HG03103 (cell line): ENCODE measurements around the gene CLRN2.
"Not testable (repeated sequence)": the region's sequence is repeated elsewhere in the genome, so short reads cannot be mapped to it uniquely, and the experiment has no call there.

Source experiments
- ATAC-seq: cut with Tn5 transposase; IDR thresholded peaks from one replicate; pipeline ENCODE4 v1.9.1; 2021; ENCODE audit warnings: low read depth; ENCODE audit not compliant: unreplicated experiment

The CLRN2 gene

DNA sequence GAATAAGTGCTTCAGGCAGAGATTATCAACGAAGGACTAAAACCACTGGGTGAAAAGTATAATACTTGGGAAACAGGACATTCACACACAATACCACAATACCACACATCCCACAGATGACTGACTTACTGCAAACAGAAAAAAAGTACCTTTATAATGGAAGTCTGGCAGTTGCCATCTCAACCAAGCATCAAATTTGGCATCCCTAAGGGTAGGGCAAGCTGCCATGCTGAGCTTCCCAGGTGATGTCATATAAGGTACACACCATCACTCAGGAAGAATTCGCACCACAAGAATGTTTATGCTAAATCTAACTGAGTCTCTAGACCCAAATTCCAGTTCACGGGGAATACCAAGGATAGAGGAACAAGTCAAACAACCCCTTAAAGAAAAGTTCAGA, 12.2 kb upstream of the CLRN2 start:
- no peak for ATAC-seq

DNA sequence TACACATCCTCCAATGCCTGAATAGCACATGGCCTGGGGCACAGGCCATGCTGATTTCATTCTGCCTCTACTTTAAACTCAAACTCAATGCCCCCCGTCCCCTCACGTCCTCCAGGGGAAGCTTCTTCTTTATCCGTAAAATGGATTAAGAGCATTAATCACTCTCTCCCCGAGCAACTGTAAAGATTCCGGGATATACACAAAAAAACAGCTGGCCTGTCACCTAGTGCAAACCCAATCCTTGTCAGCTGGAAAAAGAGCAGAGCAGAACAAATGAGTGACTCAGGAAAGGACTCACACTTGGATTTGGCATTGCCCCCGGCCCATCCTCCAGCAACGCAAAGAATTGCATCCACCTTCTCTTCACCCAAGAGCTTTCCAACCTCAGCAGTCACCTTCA, 10.9 kb upstream of the CLRN2 start:
- no peak for ATAC-seq

DNA sequence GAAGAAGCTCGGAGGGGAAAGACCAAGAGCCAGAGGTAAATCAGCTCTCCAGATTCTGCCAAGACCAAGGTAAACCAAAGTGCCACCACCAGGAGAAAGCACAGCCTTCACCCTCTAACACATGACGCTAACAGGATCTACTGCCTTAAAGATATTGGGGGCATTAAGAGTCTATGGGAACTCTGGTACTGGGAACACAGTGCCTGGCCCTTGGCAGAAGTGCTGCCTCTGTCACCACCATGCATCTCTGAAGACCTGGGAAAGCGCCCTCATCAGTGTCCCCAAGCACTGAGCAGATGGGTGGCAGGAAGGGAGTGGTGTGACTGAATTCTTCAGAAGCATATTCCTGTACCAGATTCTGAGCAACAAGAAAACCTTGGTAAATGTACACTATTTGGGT, 4.4 kb upstream of the CLRN2 start:
- ATAC-seq, result no peak

DNA sequence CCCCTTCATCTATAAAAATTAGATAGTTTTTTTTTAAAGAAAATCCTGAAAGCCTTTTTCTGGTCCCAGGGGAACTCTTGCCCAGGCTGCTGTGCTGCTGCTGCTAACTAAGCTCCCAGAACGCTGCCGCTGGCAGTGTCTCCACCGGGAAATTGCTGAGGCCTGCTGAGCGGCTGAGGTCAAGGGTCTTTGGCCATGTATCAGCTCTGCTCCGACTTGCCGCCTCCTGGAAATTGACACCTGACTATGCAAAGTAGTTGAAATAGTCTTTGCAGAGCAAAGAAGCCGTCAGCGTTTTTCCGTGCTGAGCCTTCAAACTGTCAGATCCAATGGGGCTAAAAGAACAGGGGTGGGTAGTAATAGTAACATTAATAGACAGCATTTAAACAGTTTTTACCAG, 3.9 kb upstream of the CLRN2 start:
- ATAC-seq, result no peak

DNA sequence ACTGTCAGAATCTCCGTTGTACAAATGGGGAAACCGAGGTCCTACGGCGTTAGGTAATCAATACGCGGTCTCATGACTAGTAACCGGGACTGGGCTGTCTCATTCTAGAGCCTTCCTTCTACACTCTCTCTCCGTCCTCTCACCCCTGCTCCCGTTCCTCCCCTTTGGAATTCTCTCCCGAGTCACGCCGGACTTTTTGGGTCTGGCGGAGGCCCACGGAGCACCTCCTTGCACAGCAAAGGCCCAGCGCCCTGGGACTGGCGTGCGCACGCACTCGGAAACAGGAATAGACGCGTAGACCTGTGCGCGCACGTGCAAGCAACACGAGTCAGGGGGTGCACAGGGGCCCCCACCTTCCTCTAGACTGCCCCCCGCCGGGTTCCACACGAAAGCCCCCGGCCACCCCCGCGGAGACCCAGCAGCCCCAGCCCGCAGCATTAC, 3.4 kb upstream of the CLRN2 start:
- ATAC-seq, result peak; percentile 49

DNA sequence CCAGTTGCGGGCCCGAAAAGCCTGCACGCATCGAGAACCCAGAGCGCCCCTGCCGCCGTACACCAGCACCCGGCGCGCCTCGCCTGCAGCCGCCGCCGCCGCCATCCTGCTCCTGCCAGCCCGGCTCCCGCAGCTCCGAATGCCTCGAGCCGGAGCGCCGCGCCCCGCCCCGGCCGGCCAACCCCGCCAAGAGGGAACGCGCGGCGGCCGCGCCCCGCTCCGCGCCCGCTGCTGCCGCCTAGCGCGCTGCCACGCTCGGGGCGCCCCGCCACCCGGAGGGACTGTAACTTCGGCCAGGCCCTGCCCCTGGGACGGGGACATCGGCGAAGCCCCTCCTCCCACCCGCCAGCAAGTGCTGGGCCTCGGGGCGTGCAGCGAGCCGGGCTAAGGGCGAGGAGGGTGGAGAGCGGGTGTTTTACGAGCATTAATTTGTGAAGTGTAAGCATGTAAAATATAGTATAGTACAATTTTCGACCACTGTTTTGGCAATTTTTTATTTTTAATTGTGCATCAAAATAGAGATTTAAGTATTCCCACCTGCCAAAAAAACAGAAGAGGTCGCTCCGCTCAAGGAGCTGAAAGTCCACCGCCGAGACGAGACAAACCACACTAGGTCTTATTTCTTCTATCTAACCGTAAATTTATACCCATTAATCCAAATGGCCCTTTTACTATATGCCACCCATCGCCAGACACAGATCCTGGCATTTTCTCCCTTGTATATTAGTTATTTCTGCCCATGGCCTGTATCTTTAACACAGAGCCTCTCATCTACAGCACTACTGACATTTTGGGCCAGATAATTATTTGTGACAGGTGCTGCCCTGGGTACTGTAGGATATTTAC, 2.8 kb upstream of the CLRN2 start, which contains the start of gene QDPR:
Gene QDPR (minus strand): TSS at position 141 of the 846 bp plus-strand sequence. CDS start 36 bp downstream, at position 105.
- ATAC-seq, result peak; percentile 93

DNA sequence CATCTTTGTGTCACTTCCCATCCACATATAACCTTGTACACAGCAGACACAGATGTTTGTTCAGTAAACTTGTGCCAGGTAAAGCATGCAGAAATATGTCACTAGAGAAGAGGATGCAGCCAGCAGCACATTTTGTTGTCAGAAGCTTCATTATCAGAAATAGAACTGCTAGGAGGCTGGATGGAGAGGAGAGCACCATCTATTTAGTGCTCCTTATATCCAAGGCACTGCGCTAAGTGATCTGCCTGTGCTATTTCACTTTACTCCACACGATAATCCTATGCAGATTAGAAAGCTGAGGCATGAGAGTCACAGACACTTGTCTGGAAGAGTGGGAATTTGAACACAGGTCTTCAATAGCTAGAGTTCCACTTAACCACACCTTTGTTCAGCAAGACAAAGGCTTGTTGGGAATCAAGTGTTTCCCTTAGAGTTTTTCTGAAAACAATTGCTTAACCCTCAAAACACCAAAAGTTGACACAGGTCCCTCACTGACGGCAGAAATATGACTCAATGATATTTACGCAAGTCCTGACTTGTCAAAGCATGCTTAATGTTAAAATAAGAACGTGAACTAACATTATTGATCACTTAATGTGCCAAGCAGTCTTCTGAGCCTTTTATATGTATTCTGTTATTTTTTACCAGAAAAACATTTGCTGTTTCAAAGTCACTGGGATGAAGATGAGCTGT, 1.8 kb upstream of the CLRN2 start:
- no peak for ATAC-seq

DNA sequence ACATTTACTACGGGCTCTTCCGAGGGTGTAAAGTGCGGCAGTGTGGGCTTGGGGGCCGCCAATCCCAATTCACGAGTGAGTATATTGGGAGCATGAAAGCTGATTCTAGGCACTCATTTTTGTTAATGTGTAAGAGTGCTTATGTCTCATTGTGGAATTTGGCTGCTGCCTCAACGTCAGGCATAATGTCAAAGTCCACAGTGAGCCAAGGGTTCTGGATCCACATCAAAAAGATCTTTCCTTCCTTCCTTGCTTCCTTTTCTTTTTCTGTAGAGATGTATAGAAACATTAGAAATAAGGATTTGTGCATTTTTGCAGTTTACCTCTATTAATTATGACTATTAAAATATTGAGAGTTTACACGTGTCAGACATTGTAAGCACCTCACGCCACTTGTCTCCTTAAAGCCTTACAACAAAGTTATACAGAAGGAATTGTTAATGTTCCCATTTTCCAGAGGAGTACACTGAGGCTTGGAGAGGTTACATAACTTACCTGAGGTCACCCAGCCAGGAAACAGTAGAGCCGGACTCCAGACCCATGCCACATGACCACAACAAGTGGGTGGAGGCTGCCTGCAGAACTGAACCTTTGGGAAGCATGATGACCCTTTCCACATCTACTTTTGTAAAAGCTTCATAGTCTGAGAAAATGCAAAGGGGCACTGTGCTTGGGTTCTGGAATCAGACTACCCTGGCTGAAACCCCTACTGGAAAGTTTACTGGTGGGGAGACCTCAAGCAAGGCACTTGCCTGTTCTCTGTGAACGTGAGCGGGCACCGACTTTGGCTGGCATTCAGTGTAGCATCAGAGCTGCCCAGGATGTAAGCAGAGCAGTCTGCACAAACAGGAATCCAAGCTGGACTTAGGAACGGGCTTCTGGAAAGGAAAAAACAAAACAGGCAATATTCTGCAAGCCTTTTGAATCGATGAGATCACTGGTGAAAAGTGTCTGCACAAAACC, 761 bp downstream of the CLRN2 start:
- ATAC-seq, result no peak

DNA sequence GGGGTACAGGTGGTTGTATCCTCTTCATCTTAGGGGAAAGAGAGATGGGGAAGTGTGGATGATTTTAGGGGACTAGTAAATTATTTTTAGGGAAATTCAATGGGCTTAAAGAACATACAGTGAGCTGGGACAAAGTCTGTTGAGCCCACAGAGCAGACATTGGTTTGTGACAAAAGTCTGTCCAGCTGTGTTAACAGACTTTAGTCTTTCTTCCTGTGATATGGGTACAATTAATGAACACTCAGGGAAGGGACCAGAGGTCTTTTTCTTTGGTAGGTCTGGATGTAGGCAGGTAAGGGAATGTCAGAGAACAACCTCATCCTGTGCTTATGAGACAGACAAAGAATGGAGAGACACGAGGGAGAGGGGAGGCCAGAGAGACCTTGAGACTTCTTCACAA, 2.0 kb downstream of the CLRN2 start:
- no peak for ATAC-seq

DNA sequence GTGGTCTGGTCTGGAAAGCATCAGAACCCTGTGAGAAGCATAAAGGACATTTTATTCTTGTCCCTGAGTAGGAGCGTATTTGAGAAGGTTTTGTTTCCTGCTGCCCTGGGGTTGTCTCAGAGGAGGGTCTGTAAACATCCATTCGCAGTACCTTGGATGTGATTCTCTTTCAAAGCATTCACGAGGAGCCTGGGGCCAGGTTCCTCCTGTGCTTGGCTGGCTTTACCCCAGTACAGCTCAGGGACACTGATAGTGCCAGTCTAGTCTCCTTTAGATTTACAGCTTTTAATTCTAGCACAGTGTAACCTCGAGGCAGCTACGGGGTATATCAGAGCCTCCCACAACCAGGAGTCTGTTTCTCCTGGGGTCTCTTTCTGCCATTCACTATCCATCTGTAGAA, 2.7 kb downstream of the CLRN2 start:
- ATAC-seq, result no peak

DNA sequence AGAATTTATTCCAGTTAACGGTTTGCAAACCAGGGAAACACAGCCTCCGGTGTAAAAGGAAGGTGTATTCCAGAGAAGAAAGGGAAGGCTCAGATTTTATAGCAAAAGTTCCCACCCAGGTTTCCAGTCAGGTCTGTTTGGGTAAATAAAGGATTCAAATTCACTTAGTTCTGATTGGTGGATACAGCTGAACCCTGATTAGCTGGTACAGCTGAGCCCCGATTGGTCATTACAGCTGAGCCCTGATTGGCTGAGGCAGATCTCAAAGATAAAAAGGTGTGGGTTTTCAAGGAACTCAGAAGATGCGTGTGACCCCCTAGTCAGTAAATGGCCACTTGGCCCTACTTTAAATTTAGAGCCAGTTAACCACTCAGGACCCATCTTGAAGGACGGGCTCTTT, 6.6 kb downstream of the CLRN2 start:
- ATAC-seq, result no peak

DNA sequence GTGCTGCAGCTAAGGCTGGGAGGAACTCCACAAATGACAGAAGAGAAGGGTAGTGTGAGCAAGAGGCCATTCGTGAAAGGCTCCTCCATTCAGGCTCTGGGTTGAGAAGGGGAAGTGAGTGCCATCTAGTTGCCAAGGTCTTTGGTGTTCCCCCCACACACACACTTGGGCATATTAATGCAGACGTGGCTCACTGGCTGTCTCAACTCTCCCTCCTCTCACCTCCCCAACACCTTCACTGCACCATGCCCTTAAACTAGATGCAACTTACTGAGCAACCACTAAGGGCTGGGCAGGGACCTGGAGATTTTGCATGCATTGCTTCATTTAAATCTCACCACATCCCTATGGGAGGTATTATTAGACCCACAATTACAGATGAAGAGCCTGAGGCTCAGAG, 8.7 kb downstream of the CLRN2 start:
- ATAC-seq, result no peak

DNA sequence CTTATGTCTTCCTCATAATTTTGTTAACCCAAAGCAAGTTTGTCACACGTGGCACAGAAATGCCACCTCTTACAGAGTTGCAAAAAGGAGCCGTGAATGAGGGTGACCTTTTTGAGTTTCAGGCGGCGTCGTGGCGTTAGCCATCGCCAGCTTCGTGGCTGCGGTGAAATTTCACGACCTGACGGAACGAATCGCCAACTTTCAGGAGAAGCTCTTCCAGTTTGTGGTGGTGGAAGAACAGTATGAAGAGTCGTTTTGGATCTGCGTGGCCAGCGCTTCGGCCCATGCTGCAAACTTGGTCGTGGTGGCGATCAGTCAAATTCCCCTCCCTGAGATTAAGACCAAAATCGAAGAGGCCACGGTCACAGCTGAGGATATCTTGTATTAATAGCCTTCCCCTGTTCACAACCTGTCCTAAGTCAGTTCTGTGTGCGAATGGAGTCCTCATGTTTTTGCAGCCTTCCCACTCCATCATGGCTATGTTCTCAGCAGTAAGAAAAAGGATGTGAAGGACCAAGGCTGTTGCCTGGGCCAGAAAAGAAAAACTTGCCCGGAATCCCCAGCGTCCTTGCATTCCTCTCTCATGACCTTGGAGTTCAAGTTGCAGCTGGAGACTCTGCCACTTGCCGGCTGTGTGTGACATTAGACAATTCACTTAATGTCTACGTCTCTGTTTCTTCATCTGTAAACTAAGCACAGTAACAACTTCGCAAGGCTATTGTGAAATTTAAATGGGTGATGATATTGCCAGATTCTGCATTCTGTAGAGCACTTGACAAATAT, 11.9 kb downstream of the CLRN2 start:
- no peak for ATAC-seq

DNA sequence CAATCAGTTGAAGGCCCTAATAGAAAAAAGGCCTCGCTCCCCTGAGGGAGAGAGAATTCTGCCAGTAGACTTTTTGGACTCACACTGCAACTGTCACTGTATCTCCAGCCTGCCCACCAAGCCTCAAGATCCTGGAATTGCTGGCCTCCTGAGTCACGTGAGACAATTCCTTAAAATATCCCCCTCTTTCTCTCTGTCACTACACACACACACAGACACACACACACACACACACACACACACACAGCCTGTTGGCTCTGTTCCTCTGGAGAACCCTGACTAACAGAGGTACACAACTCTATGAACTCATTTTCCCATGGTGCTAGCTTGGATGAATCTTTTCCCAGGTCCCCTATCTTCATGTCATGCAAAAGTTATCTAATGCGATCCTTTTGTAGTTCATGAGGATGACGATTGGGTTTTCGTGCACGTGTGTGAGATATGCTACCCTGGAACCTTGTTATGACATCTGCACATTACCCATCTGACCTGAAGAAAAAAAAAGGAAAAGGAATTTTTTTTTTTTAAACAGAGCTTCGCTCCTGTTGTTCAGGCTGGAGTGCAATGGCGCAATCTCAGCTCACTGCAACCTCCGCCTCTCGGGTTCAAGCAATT, 13.7 kb downstream of the CLRN2 start:
- no peak for ATAC-seq

DNA sequence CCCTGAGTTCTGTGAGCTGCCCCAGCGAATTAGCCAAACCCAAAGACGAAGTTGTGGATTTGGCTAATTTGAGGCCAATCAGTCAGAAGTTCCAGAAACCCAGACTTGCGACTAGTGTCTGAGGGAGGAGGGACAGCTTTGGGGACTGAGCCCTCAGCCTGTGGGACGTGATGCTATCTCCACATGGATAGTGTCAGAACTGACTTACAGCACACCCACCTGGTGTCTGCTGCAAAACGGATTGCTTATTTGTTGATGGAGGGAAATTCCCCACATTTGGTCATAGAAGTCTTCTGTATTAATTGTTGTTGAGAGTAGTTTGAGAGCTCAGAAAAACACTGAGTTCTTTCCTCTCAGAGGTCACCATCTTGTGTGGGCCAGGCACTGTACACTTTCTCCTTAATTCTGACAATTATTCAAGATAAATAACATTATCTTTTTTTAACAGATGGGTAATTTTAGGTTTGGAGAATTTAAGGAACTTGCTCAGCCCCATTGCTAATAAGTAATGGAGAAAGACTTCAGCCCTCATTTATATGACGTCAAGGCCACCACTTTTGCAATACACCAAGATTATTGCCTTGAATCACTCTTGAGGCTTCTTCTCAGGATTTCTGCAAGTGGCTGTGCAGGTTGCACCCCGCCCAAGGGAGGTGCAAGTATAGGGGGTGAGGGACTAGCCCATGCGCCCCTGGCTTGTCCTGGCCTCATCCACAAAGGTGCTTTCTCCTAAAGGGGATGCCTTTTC, 16.7 kb downstream of the CLRN2 start:
- ATAC-seq, result no peak

DNA sequence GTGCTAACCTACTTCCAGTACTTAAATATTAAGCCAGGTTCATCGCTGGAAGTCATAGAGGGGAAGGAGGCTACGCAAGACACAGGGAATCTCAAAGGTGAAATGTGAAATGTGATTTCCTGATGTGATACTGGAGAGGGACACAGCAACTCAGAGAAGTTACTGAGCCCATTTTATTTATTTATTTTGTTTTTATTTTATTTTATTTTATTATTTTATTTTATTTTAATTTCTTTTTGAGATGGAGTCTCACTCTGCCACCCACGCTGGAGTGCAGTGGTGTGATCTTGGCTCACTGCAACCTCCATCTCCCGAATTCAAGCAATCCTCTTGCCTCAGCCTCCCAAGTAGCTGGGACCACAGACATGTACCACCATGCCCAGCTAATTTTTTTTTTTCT, 19.7 kb downstream of the CLRN2 start:
- no peak for ATAC-seq

DNA sequence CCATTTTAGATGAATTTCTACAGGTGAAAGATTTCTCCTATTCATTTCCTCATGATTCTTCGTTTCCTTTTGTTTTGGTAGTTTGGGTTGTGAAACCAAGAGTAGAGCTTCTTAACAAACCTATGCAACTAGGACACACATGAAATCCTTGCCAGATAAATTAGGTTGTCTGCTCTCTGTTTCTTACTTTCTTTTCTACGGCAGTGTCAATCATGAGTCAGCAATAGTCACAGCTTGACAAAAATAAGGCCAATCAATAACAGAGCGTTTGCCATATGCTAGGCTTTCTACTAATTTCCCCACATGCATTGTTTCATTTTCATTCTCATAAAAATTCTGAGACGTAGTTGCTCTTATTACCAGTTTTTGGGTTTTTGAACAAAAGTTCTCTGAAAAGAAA, 20.3 kb downstream of the CLRN2 start:
- no peak for ATAC-seq

DNA sequence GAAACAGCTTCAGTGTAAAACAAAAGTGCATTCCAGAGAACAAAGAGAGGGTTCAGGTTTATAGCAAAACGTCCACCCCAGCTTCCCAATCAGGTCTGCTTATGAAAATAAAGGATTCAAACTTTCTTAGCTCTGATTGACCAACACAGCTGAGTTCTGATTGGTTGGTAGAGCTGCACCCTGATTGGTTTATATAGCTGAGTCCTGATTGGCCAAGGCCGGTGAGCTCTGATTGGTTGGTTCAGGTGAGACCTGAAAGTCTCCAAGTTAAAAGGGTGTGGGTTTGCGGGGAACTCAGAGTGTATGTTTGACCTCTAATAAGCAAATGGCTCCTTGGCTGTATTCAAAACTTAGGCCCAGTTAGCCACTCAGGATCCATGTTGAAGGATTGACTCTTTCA, 20.9 kb downstream of the CLRN2 start:
- no peak for ATAC-seq

DNA sequence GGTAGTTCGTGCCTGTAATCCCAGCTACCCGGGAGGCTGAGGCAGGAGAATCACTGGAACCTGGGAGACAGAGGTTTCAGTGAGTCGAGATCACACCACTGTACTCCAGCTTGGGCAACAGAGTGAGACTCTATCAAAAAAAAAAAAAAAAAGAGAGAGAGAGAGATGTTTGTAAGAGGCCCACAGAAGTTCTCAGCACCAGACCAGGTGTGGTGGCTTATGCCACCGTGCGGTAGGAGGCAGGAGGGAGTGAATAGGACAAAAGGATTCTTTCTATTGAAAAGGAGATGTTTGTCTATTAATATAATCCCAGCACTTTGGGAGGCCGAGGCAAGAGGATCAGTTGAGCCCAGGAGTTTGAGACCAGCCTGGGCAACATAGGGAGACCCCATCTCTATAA, 22.1 kb downstream of the CLRN2 start:
- not testable (repeated sequence) for ATAC-seq
